ENCODE measurements around the gene SLC39A12. TPM values are rescaled to one million over a fixed set of nuclear protein-coding genes. Genes with fewer than 3 reads are reported as not detected.
A peak's percentile ranks its signal among the peaks of the same experiment; 100 is the strongest.
"Not testable (repeated sequence)": the region's sequence is repeated elsewhere in the genome, so short reads cannot be mapped to it uniquely, and the experiment has no call there.

Gene SLC39A12
- not detected for polyA plus RNA-seq (ENCODE audit: insufficient read length)

DNA sequence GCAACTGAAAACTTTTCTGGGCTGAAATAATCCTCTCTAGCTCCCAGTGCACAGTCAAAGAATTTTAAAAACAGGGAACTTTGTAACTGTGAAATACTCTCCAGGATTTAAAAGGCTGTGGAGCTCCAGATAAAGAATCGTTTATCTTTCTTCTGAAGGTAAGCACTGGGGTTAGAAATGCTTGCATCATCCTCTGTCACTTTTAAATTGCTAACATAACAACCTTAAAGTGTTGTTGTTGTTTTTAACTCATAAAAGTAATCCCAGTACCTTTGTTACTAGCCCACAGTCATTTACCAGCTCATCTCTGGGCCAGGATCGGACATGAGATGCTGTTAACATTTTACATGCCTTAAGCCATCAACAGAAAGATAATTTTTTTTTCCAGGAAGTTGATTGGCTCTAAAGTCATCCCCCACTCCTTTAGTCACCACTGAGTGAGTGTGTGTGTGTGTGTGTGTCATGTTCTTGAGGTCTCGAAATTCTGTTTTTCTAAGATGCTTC, at the start of gene SLC39A12:
SLC39A12 (plus strand) TSS at position 51 of the 504 bp plus-strand sequence. CDS start 1,359 bp downstream, outside the sequence.
- no peak for DNase-seq

DNA sequence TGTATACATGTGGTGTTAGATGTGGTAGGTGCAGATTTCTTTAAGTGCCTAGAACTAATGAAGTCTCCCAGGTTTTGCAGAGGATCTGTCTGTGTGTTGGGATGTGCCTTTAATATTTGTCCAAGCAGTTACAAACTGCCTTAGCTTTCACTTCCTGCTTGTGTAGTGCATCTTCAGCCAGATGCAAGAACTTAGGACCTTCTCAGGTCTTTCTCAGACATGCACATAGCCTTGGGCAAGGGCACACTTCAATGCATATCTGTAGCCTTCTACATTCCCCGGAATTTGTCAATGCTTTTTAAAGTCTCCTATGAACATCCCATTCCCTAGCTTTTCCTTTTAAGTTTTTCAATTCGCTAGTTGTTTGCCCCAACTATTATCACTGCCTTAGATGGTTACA, 47.2 kb upstream of the SLC39A12 start:
- DNase-seq: no peak

DNA sequence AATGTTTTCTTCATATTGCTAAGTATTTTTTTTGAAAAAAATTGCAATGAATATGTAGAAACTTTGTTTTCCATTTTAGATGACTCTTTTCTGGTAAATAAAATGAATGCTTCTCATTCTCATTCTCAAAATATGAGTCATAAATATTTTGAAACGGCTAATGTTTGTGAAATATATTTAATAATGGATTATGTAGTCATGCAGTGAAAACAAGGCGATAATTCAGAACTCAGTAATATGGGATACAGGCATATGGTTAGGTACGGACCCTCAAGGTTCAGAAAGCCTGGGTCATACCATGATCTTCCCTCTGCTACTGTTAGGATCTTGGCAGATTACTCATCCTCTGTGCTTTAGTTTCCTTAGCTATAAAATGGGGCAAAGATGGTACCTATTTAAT, 46.2 kb upstream of the SLC39A12 start:
- DNase-seq: no peak

DNA sequence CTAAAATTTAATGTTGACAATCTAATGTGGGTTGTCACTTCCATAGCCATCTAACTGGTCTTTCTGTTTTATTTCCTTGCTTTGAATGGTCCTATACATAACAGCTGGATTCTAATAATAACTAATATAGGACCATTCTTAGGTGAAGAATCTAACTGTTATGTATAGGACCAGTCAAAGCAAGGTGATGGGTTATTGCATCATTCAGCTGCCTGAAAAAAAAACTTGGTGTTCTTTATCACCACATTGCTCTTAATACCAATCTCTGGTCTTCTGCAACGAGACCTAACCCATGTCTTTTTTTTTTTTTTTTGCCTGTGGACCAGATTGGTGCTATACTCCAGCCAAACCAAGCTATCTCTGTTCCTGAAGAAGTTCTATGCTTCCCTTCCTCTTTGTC, 45.7 kb upstream of the SLC39A12 start:
- no peak for DNase-seq

DNA sequence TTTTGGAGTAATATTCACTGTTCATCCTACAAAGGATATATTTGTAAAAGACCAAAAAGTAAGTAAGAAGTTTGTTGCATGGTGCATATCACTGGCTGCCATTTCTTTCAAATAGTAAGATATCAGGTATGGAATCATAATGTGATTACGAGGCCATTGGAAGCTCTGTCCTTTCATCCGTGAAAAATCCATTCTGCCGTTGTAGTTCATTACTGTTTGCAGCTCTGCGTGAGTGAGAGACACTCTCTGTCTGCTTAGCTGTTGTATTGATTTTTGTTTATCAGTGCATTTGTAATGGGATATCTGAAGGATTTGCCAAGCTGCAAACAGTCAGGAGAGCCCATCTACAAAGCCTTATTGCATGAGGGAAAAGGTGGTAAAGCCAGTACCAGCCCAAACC, 44.1 kb upstream of the SLC39A12 start:
- no peak for DNase-seq

DNA sequence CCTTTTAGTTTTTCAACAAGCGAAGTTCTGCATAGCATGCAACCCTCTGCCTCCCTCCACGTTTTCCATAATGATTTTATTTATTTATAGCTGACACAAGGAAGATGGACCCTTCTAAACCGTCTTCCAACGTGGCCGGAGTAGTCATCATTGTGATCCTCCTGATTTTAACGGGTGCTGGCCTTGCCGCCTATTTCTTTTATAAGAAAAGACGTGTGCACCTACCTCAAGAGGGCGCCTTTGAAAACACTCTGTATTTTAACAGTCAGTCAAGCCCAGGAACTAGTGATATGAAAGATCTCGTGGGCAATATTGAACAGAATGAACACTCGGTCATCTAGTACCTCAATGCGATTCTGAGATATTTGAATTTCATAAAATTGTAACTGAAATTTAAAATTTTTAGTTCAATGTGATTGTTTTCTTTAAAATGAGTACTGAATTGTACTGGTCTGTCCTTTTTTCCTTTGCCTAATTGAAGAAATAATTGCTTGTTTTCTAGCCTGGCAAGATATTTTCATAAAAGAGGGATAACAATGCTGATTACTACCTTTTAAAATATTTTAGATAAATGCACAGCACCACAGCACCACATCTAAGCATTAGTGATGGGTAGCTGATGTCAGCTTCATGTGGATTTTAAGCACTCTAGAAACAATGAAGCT, 41.5 kb upstream of the SLC39A12 start:
- peak; percentile 26 for DNase-seq

DNA sequence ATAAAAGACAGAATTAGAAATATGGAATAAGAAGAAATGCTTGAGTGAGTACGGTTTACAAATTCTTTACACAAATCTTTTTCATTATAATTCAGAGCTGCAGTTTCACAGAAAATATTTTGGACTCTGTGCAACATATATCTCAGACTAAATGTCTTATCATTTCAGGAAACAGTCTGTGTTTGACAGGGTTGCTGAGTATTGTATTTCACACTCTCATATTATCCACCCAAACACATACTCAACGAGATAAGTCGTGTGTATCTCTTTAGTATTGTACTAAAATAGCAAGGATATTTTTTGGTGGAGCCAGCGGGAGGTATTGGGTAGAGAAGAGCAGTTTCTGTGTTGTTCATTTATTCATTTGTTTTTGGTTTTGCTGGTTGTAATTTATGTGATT, 39.0 kb upstream of the SLC39A12 start:
- no peak for DNase-seq

DNA sequence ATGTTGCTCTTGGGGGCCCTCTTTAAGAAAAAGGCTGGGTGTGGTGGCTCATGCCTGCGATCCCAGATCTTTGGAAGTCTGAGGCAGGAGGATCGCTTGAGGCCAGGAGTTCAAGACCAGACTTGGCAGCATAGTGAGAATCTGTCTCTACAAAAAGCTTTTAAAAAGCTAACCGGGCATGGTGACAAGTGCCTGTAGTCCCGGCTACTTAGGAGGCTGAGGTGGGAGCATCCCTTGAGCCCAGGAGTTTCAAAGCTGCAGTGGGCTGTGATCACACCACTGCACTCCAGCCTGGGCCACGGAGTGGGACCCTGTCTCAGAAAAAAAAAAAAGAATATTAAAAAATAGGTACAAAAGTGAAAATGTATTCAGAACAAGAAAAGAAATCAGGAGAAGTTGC, 38.1 kb upstream of the SLC39A12 start:
- DNase-seq: no peak

DNA sequence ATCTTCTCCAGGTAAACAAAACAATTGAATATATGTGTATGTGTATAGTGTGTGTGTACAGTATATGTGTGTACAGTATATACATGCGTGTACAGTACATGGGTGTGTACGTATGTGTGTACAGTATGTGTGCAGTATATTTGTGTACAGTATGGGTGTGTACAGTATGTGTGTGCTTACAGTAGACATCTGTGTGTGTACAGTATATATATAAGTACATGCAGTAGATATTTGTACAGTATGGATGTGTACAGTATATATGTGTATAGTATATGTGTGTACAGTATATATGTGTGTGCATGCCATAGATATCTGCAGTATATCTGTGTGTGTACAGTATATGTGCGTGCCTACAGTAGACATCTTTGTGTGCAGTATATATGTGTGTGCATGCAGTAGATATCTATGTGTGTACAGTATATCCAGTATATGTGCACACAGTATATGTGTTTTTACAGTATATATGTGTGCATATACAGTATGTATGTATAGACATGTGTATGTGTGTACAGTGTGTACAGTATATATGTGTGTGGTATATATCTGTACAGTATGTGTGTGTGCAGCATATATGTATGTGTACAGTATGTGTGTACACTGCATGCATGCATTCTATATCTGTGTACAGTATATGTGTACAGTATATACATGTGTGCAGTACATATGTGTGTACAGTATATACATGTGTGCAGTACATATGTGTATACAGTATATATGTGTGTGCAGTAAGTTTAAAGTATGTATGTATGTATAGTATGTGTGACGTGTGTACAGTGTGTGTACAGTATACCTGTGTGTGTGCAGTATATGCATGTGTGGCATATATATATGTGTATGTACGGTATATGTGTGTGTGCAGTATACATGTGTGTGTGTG, 37.3 kb upstream of the SLC39A12 start:
- DNase-seq: no peak

DNA sequence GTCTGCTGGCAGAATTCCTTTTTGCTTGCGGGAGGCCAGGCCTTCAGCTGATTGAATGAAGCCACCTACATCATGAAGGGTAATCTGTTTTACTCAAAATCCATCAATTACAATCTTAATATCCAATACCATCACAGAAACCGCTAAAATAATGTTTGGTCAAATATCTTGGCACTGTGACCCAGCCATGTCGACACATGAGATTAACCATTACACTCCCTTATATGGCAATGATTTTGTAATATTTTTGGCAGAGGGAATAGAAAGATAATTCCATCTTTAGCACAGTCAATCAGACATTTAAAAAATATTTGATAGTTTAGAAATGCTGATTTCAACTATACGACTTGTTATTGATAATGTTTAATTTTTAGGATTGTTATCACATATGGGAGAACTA, 36.5 kb upstream of the SLC39A12 start:
- DNase-seq: no peak

DNA sequence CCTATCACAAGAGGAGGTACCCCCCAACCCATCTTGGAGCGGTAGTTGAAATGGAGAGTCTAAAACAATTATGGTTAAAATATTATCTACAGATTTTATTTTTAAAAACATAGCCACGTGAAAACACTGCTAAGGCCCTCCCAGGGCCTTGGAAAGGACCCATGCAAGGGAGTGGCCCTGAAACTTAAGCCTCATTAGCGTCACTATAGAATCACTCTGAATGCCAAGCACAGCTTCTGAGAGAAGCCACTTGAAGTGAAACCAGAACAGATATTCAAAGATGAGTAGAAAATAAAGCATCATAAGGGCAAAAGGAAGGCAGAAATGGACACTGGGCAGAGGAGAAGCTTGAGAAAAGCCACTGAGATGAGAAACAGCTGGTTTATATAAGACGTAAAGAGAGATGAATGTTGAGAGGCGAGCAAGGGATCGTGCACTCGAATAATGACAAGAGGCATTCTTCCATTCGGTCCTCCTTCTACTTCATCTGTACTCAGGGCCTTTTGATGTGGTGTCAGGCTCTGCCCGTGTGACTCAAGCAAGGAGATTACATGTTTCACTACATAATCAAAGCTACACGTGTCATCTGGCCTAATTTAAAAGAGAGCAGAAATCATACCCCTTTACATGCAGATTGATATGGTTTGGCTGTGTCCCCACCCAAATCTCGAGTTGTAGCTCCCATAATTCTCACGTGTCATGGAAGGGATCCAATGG, 33.4 kb upstream of the SLC39A12 start:
- DNase-seq: no peak

DNA sequence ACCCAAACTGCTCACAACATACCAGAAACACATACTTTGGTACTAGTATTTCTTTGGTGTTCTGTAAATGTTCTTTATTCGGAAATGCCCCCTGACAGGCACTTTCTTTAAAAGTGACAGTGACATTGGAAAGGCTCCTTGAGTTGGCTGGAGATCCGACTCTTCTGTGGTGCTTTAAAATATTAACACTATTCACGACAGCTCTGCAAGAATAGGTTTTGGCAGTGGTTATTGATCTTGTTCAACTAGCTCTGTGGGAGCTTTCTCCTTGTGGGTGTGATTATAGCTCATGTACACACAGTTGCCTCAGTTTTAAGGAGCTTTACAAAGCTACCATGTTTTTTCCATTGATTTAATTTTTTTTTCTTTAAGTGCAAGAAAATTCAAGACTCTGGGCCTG, 30.3 kb upstream of the SLC39A12 start:
- DNase-seq: no peak

DNA sequence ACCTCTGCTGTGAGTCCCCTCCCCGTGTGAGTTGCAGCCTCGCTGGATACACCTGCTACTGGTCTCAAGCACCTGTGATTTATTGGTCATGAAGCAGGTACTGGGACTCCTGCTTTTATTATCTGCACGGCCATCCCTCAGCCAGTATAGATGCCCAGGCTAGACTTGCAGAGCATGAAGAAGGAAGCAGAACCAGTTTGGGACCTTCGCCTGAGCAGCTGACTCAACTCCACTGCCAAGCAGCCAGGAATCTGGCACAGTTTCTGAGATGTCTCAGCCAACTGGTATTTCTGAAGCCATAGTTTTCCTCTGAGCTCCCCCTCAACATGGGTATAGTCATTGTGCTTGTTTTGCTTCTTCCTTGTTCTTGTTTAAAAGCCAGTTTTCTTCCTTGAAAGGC, 28.0 kb upstream of the SLC39A12 start:
- no peak for DNase-seq

DNA sequence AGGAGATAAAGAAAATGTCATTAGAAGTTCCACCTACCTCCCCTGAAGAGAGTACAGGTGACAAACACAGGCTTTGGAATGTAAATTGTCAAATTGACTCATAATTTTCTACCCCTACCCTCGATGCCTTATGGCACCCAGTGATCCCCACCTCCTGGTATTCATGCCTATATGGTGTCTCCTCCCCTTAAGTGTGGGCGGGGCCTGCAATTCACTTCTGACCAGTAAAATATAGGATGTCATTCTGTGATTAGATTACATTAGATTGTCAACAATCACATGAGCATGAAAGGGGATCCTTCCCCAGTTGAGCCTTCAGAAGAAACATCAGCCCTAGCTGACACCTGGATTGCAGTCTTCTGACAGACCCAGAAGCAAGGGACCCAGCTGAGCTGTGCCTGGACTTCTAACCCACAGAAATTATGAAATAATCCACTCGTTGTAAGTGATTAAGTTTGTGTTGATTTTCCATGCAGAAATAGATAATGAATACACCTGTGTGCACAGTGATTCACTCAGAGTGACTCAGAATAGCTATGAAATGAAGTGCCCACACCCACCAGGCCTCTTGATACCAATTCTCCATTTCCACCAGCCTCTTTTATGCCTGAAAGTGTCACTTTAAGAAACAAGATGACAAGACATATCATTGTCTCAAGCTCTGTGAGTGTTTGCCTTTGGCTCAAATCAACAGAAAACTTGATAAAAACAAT, 8.5 kb upstream of the SLC39A12 start:
- DNase-seq: no peak

DNA sequence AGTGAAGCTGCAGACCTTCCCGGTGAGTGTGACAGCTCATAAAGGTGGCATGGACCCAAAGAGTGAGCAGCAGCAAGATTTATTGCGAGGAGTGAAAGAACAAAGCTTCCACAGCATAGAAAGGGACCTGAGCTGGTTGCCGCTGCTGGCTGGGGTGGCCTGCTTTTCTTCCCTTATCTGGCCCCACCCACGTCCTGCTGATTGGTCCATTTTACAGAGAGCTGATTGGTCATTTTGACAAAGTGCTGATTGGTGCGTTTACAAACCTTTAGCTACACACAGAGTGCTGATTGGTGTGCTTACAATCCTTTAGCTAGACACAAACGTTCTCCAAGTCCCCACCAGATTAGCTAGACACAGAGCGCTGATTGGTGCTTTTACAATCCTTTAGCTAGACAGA, 1.4 kb upstream of the SLC39A12 start:
- DNase-seq: not testable (repeated sequence)

DNA sequence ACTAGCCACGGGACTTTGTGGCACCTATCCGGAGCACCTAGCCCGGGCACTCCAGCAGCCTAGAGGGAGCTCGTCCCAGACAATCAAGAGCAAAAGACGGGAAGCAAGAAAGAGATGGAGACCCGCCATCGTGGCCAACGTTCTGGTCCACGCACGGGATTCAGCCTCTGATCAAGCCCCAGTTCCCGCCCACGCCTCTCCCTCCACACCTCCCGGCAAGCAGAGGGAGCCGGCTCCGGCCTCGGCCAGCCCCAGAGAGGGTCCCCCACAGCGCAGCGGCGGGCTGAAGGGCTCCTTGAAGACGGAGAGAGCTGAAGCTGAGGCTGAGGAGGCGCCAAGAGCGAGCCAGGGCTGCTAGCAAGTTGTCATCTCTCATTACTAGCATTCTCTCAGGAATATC, 992 bp upstream of the SLC39A12 start:
- no peak for DNase-seq

DNA sequence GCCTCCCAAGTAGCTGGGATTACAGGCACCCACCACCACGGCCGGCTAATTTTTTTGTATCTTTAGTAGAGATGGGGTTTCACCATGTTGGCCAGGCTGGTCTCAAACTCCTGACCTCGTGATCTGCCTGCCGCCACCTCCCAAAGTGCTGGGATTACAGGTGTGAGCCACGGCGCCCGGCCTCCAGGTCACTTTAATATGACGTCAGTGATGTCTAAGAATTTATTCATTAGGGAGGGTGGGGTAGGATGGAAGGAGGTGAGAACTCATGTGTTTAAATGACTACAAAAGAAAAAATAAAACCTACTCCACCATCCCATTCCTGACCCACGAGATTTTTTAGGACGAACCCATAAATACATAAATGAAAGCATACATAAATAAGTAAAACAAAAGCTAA, 2.7 kb downstream of the SLC39A12 start:
- DNase-seq: not testable (repeated sequence)

DNA sequence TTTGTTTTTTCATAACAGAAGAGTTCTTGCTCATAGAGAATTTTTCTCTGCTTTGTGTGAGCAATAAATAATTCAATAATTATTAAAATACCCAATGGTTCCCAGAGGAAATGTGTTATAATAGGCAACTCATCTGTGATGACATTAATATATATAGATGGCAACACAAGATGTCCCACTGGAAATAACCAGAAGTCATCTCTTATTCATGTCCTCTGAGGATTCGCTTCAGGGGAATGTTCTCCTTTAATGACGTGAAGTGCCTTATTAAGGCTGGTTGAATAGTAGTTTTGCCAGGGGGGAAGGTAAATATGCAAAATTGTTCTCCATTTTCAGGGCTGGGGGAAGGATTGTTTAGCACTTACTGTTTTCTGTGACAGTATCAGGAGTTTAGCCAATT, 3.1 kb downstream of the SLC39A12 start:
- no peak for DNase-seq

DNA sequence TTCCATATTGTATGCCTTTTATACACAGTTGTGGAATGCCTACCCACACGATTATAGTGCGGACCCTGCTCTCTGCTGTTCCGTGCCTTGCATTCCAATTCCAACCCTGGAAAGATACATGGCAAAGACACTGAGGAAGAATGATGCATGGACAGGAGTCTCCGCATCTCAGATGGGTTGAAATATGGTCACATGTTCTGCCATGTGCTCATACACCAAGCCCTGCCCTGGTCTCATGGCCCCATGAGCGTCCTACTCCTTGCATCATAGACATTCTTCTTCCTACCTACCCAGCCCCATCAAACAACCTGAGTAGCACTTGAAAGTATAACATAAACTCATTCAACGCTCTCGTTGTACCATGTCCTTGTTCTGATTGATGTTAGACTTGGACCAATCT, 6.3 kb downstream of the SLC39A12 start:
- DNase-seq: no peak

DNA sequence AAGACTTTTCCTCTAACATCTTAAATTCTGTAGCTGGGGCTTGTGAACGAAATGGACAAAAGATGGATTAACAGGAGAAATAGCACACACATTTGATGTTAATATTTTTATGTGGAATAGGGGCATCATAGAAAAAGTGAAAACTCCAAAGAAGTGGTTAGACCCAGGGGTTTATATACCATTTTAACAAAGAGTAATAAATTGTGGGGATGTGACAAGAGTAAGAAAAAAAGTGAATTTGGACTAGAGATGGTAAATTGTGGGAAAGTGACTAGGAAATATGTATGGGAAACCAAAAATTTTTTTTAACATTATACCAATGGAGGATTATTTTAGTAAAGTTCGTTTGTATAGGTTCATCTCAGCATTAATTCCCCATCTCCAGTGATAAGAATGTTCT, 8.2 kb downstream of the SLC39A12 start:
- DNase-seq: no peak

DNA sequence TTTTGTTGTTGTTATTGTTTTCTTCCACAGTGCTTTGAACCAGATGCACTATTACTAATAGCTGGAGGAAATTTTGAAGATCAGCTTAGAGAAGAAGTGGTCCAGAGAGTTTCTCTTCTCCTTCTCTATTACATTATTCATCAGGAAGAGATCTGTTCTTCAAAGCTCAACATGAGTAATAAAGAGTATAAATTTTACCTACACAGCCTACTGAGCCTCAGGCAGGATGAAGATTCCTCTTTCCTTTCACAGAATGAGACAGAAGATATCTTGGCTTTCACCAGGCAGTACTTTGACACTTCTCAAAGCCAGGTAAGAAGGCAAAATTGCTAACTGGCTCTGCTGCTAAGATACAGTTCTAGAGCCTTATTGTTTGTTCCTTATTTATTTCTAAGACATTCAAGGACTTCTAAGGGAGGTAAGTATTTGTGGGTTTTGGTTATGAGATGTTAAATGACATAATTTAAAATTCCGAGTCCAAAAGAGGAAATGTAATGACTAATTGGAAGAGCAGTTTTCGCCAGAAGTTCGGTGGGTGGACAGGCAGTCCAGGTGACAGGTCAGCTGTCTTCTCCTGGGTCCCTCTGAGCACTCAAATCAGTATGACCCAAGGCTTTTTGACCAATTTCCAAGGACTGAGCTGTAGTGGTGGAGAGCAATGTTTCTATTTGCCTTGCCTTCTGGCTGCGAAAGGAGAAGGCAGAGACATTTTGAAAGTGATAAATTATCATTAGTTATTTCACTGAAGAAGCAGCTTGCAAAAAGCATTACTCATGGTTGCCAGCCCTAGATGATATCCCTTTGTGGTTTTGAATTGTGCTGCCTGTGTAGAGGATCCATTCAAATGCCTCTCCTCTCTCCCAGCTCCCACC, 10.1 kb downstream of the SLC39A12 start:
- DNase-seq: no peak

DNA sequence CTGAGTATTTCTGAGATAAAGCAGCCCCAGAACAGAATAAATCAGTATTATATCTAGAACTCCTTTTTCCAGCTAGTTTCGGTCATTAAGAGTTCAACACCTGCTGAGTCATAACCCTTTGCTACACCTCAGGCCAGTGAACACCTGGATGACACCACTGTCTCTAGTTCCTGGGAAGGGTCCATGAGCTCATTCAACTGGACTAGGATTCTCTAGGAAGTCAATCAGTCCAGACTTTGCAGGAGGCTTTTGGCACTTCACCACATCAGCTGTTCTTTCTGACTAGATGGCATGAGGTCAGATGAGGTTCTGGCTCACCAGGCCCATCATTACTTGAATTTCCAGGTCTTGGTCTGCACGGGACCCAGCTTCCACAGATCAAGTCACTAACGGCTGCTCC, 11.7 kb downstream of the SLC39A12 start:
- DNase-seq: no peak

All from hindlimb muscle (tissue), 1 donor.